ENCODE data around the gene ARHGEF5.

ARHGEF5 gene

DNA sequence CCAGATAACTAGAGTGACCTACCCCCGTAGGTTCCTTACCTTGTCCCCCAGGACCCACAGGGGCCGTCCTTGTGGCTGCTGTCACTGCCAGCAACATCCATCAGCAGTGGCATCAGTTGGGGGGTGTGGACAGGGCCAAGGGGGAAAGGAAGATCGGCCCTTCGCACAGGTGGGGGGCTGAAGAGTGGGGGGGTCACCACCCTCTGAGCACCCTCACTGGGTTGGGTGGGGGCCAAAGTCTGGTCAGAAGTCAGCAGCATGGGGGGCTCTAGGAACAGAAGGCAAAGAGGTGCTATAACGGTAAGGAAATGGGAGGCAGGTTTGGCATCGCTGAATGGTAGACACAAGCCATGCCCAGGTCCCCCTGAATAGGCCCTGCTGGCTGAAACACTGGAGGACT, 43.7 kb downstream of the ARHGEF5 start:
- Histone ChIP-seq H3K9me3 (ENCODE audit: control insufficient read depth, low read length) (no peaks in the 10 kb centered on the region), H3K27me3 (replicated peaks; ENCODE audit: control insufficient read depth, insufficient read depth, low read length, poor library complexity, severe bottlenecking) (no peaks in the 10 kb centered on the region), H3K27ac (ENCODE audit: insufficient read depth, low read length, poor library complexity, severe bottlenecking) (no peak overlapping the region), H3K36me3 (ENCODE audit: control insufficient read depth, insufficient read depth, low read length) (no peaks in the 10 kb centered on the region), H3K4me1 (ENCODE audit: control insufficient read depth, insufficient read depth, low read length, poor library complexity, severe bottlenecking) (no peaks in the 10 kb centered on the region), H3K4me3 (ENCODE audit: insufficient read depth, low read depth, low read length, poor library complexity, severe bottlenecking) (no peak overlapping the region)
- no peak for DNase-seq

DNA sequence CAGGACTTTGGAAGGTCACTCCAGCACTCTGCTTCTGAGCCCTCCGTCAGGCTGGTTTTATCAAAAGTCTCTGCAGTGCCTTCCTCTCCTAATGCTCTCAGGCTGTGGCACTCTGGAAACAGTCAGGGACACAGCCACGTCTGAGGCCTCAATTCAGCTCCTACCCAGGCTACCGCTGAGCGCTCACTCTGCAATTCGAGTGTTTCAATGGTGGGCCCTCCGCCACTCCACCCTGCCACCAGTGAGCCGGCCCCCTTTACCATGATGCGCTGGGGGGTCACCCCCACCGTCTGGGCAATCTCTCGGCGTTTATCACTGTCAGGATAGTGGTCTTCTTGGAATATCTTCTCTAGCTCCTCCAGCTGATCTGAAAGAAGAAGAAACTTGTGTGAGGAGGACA, 44.7 kb downstream of the ARHGEF5 start:
- no peak for DNase-seq

DNA sequence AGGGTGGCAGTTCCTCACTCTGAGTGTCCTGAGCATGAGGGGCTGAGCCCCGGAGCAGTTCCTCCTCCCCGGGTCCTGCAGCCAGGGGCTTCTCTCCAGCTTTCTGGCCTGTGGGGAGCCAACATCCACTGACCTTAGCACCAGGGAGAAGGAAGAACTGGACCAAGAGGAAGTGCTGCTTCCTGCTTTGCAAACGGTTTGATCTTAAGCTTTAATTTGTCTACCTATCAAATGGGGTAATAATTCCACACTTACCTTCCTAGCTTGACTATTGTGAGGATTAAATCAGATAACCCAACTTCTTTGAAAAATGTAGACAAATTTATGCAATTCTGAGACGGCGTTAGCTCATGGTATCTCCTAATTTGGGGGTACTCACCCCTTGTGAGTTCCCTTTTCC, 46.3 kb downstream of the ARHGEF5 start:
- no peaks in the 10 kb centered on the region for H3K27me3 ChIP-seq (replicated peaks; ENCODE audit: control insufficient read depth, insufficient read depth, low read length, poor library complexity, severe bottlenecking)
- no peak overlapping the region for H3K4me3 ChIP-seq (ENCODE audit: insufficient read depth, low read depth, low read length, poor library complexity, severe bottlenecking)
- H3K4me1 ChIP-seq (ENCODE audit: control insufficient read depth, insufficient read depth, low read length, poor library complexity, severe bottlenecking), result no peaks in the 10 kb centered on the region
- no peak overlapping the region for H3K27ac ChIP-seq (ENCODE audit: insufficient read depth, low read length, poor library complexity, severe bottlenecking)
- no peaks in the 10 kb centered on the region for H3K9me3 ChIP-seq (ENCODE audit: control insufficient read depth, low read length)
- no peak for DNase-seq
- no peaks in the 10 kb centered on the region for H3K36me3 ChIP-seq (ENCODE audit: control insufficient read depth, insufficient read depth, low read length)

More for the DNA sequence above, 44.7 kb downstream of the ARHGEF5 start:
- Histone ChIP-seq H3K27me3 (replicated peaks; ENCODE audit: control insufficient read depth, insufficient read depth, low read length, poor library complexity, severe bottlenecking) (no peaks in the 10 kb centered on the region), H3K9me3 (ENCODE audit: control insufficient read depth, low read length) (no peaks in the 10 kb centered on the region), H3K4me3 (ENCODE audit: insufficient read depth, low read depth, low read length, poor library complexity, severe bottlenecking) (no peak overlapping the region), H3K27ac (ENCODE audit: insufficient read depth, low read length, poor library complexity, severe bottlenecking) (no peak overlapping the region), H3K36me3 (ENCODE audit: control insufficient read depth, insufficient read depth, low read length) (no peaks in the 10 kb centered on the region), H3K4me1 (ENCODE audit: control insufficient read depth, insufficient read depth, low read length, poor library complexity, severe bottlenecking) (no peaks in the 10 kb centered on the region)

DNA sequence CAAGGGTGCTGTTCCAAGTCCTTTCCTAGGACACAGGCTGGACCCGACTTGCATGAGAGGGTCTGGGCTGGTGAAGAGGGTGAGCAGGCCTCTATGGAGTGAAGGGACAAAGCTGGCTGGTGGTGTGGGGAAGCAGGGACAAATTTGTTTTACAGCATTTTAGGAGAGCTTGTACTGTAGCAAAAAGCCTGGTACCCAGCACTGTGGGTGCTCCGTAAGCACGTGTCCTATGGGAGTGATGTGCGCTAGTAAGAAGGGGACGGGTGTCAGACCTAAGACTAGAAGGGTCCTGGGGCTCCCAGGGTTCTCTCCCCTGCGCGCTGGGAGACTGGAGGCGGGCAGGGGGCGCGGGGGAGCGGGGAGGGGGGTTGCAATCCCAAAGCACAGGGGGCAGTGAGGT, 47.9 kb downstream of the ARHGEF5 start:
- DNase-seq, result no peak
- no peak overlapping the region for H3K4me3 ChIP-seq (ENCODE audit: insufficient read depth, low read depth, low read length, poor library complexity, severe bottlenecking)
- H3K27me3 ChIP-seq (replicated peaks; ENCODE audit: control insufficient read depth, insufficient read depth, low read length, poor library complexity, severe bottlenecking), result no peaks in the 10 kb centered on the region
- H3K36me3 ChIP-seq (ENCODE audit: control insufficient read depth, insufficient read depth, low read length), result no peaks in the 10 kb centered on the region
- H3K27ac ChIP-seq (ENCODE audit: insufficient read depth, low read length, poor library complexity, severe bottlenecking), result no peak overlapping the region
- no peaks in the 10 kb centered on the region for H3K9me3 ChIP-seq (ENCODE audit: control insufficient read depth, low read length)
- no peaks in the 10 kb centered on the region for H3K4me1 ChIP-seq (ENCODE audit: control insufficient read depth, insufficient read depth, low read length, poor library complexity, severe bottlenecking)

DNA sequence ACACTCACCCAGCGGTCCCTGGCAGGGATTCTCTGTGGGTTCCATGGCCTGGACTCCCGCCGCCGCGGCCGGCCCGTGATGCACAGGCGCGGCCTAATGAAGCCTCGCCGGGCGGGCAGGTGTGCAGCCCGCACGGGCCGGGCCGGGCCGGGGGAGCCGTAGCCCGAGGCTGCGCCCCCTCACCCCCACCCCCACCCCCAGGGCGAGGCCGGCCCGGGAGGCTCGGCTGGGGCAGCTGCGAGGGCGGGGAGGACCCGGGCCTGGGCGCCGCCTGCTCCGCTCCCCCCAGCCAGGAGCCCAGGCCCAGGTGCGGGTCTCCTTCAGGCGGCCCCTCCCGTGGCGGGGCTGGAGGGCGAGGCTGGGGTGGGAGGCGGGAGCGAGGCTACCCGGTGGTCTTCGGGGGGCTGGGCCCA, 48.5 kb downstream of the ARHGEF5 start, which contains the start of gene NOBOX:
Gene NOBOX, minus strand, starts transcription at position 45 of the 413 bp plus-strand sequence.
- no peaks in the 10 kb centered on the region for H3K27me3 ChIP-seq (replicated peaks; ENCODE audit: control insufficient read depth, insufficient read depth, low read length, poor library complexity, severe bottlenecking)
- H3K27ac ChIP-seq (ENCODE audit: insufficient read depth, low read length, poor library complexity, severe bottlenecking), result no peak within 1 kb of the TSS
- no peaks in the 10 kb centered on the region for H3K4me1 ChIP-seq (ENCODE audit: control insufficient read depth, insufficient read depth, low read length, poor library complexity, severe bottlenecking)
- H3K4me3 ChIP-seq (ENCODE audit: insufficient read depth, low read depth, low read length, poor library complexity, severe bottlenecking), result no peak within 1 kb of the TSS
- no peaks in the 10 kb centered on the region for H3K9me3 ChIP-seq (ENCODE audit: control insufficient read depth, low read length)
- H3K36me3 ChIP-seq (ENCODE audit: control insufficient read depth, insufficient read depth, low read length), result no peaks in the 10 kb centered on the region
- DNase-seq, result no peak

DNA sequence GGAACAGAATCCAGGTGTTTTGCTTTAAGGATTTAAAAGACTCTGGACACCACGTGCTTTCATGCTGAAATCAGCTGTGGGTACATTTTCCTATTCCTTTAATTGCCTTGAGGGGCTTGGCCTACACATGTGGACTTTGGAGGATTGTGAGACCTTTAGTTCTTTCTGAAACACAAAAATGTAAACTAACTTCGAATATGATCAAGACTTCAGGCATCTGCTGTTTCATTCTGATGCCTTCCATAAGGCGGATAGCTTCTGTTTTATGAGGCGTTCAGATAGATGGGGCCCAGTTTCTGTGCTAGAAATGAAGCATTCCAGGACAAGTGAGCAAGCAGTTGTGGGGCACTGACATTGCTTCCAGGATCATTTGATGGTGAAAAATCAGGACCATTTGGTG, 49.7 kb downstream of the ARHGEF5 start:
- Histone ChIP-seq H3K27ac (ENCODE audit: insufficient read depth, low read length, poor library complexity, severe bottlenecking) (no peak overlapping the region), H3K36me3 (ENCODE audit: control insufficient read depth, insufficient read depth, low read length) (no peaks in the 10 kb centered on the region), H3K27me3 (replicated peaks; ENCODE audit: control insufficient read depth, insufficient read depth, low read length, poor library complexity, severe bottlenecking) (no peaks in the 10 kb centered on the region), H3K4me3 (ENCODE audit: insufficient read depth, low read depth, low read length, poor library complexity, severe bottlenecking) (no peak overlapping the region), H3K9me3 (ENCODE audit: control insufficient read depth, low read length) (no peaks in the 10 kb centered on the region), H3K4me1 (ENCODE audit: control insufficient read depth, insufficient read depth, low read length, poor library complexity, severe bottlenecking) (no peaks in the 10 kb centered on the region)
- DNase-seq, result no peak

DNA sequence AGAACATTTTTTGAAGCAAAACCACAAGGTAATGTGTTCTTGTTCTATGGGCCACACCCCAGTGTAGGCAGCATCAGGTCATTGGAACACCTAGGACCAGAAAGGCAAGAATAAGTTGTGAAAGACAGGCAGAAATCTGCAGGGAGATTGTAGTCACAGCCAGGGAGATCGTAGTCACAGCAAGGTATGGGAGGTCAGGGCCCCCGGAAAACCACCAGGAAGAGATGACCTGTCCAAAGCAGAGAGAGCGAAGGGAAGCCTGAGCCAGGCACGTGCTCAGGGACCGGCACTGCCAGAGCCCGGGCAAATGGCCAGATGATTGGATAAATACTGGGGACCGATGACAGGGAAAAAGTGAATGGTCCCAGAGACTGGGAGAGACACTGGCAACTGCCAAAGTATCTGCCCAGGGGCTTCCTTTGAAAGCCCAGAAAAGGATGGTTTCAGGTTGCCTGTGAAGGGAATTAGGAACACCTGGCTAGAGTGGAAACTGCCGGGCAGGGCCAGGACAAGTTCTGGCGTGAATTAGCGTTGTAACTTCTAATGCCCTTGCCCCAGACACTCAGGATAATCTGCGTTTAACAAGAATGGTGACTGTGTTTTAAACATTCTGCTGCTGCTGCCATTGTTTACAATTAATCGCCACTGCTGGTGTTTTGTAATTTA, 52.2 kb downstream of the ARHGEF5 start:
- no peak overlapping the region for H3K4me3 ChIP-seq (ENCODE audit: insufficient read depth, low read depth, low read length, poor library complexity, severe bottlenecking)
- no peaks in the 10 kb centered on the region for H3K36me3 ChIP-seq (ENCODE audit: control insufficient read depth, insufficient read depth, low read length)
- no peaks in the 10 kb centered on the region for H3K4me1 ChIP-seq (ENCODE audit: control insufficient read depth, insufficient read depth, low read length, poor library complexity, severe bottlenecking)
- H3K27me3 ChIP-seq (replicated peaks; ENCODE audit: control insufficient read depth, insufficient read depth, low read length, poor library complexity, severe bottlenecking), result no peaks in the 10 kb centered on the region
- H3K9me3 ChIP-seq (ENCODE audit: control insufficient read depth, low read length), result no peaks in the 10 kb centered on the region
- H3K27ac ChIP-seq (ENCODE audit: insufficient read depth, low read length, poor library complexity, severe bottlenecking), result no peak overlapping the region
- no peak for DNase-seq

DNA sequence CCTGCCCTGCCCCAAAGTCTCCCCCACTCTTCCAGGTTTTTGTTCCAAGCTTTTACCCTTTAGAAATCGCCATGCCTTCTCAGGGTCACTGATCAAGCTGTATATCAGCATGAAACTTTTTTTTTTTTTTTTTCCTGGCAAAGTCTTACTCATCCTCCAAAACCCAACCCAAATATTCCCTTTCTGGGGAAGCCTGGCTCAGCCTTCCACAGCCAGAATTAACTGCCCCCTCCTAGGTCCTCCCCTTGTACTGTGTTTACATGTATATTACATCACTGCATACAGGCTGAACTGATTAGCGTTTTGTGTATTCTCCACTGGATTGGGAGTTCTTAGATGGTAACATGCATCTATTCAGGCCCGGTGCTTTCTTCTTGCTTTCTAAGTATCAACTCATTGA, 52.9 kb downstream of the ARHGEF5 start:
- H3K4me1 ChIP-seq (ENCODE audit: control insufficient read depth, insufficient read depth, low read length, poor library complexity, severe bottlenecking), result no peaks in the 10 kb centered on the region
- H3K36me3 ChIP-seq (ENCODE audit: control insufficient read depth, insufficient read depth, low read length), result no peaks in the 10 kb centered on the region
- no peak overlapping the region for H3K27ac ChIP-seq (ENCODE audit: insufficient read depth, low read length, poor library complexity, severe bottlenecking)
- H3K9me3 ChIP-seq (ENCODE audit: control insufficient read depth, low read length), result no peaks in the 10 kb centered on the region
- no peaks in the 10 kb centered on the region for H3K27me3 ChIP-seq (replicated peaks; ENCODE audit: control insufficient read depth, insufficient read depth, low read length, poor library complexity, severe bottlenecking)
- no peak for DNase-seq
- no peak overlapping the region for H3K4me3 ChIP-seq (ENCODE audit: insufficient read depth, low read depth, low read length, poor library complexity, severe bottlenecking)

DNA sequence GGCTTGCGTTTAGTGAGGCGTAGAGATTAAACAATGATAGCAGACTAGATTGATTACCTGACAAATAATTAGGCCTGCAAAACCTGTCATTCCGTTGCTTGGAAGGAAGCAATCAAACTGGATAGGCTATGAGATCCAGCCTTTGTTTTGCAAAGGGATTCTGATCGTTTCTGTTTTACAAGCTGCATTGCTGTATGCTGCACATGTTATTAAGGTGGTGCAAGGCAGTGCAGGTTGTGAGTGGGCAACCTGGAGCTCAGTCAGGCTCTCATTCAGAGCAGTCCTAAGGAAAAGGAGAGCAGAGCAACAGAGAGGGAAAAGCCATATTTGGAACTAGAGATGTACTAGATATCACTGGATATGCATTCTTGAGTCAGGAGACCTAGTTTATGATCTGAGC, 55.2 kb downstream of the ARHGEF5 start:
- Histone ChIP-seq H3K4me3 (ENCODE audit: insufficient read depth, low read depth, low read length, poor library complexity, severe bottlenecking) (no peak overlapping the region), H3K4me1 (ENCODE audit: control insufficient read depth, insufficient read depth, low read length, poor library complexity, severe bottlenecking) (no peaks in the 10 kb centered on the region), H3K36me3 (ENCODE audit: control insufficient read depth, insufficient read depth, low read length) (no peaks in the 10 kb centered on the region), H3K9me3 (ENCODE audit: control insufficient read depth, low read length) (no peaks in the 10 kb centered on the region), H3K27ac (ENCODE audit: insufficient read depth, low read length, poor library complexity, severe bottlenecking) (no peak overlapping the region), H3K27me3 (replicated peaks; ENCODE audit: control insufficient read depth, insufficient read depth, low read length, poor library complexity, severe bottlenecking) (no peaks in the 10 kb centered on the region)
- no peak for DNase-seq

DNA sequence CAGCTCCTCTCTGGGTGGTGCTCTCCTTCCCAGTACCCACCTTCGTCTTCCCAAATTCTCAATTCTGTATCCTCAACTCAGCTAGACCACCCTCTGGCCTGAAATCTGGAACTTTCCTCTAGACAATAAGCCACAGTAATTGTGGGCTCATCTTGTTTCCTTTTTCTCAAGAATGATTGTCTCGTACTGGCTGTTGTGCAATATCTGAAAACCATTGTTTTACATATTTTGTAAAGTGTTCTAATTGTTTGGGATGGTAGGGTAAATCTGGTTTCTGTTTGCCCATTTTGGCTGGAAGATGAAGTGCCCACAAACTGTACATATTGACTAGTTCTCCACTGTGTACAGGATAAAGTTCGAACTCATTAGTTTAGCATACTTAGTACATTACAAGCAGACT, 59.6 kb downstream of the ARHGEF5 start:
- DNase-seq, result no peak
- Histone ChIP-seq H3K27me3 (replicated peaks; ENCODE audit: control insufficient read depth, insufficient read depth, low read length, poor library complexity, severe bottlenecking) (no peaks in the 10 kb centered on the region), H3K4me3 (ENCODE audit: insufficient read depth, low read depth, low read length, poor library complexity, severe bottlenecking) (no peak overlapping the region), H3K9me3 (ENCODE audit: control insufficient read depth, low read length) (no peaks in the 10 kb centered on the region), H3K4me1 (ENCODE audit: control insufficient read depth, insufficient read depth, low read length, poor library complexity, severe bottlenecking) (no peaks in the 10 kb centered on the region), H3K36me3 (ENCODE audit: control insufficient read depth, insufficient read depth, low read length) (no peaks in the 10 kb centered on the region), H3K27ac (ENCODE audit: insufficient read depth, low read length, poor library complexity, severe bottlenecking) (peak overlapping the region; percentile 2)
